ENCODE data around the gene CCDC85B. TPM values are rescaled to one million over a fixed set of nuclear protein-coding genes. Genes with fewer than 3 reads are reported as not detected.

CCDC85B gene
- total and polyA plus RNA-seq, 2 of the 13 experiments (the other 11 are each of a cell fraction or from before 2014, with no cell fraction given): 8.2 to 19.5 TPM

- TF ChIP-seq ZNF569 (CRISPR knock-in tag; IDR thresholded peaks at IDR 0.05; ENCODE audit: borderline replicate concordance) (0 out of 2 replicates have a peak, but pooled peaks have one; percentile 62), ZNF276 (CRISPR knock-in tag; IDR thresholded peaks at IDR 0.05; ENCODE audit: low read depth) (peak; percentile 38; the same call in 1 of the 2 replicates), TEAD2 (CRISPR knock-in tag; IDR thresholded peaks at IDR 0.05) (no peak), NFKBIZ (CRISPR knock-in tag; IDR thresholded peaks at IDR 0.05) (no peak), TFDP1 (CRISPR knock-in tag; IDR thresholded peaks at IDR 0.05; ENCODE audit: borderline replicate concordance) (peak; percentile 61; the same call in 1 of the 2 replicates), MAX (IDR thresholded peaks at IDR 0.05) (no peak; the same call in none of the 2 replicates), NR2F2 (IDR thresholded peaks at IDR 0.05; ENCODE audit: borderline replicate concordance, low read depth) (no peak), PHB2 (IDR thresholded peaks at IDR 0.05; ENCODE audit: partially characterized antibody) (no peak), ZNF10 (CRISPR knock-in tag; IDR thresholded peaks at IDR 0.05; ENCODE audit: borderline replicate concordance, low read depth) (no peak), ZNF720 (CRISPR knock-in tag; IDR thresholded peaks at IDR 0.05) (no peak), ISX (CRISPR knock-in tag; conservative IDR thresholded peaks at IDR 0.05) (no peak), SPEN (CRISPR knock-in tag; IDR thresholded peaks at IDR 0.05; ENCODE audit: low read depth) (peak; percentile 67), ZNF274 (CRISPR knock-in tag; IDR thresholded peaks at IDR 0.05) (no peak; the same call in 1 of the 2 replicates), ZNF710 (CRISPR knock-in tag; IDR thresholded peaks at IDR 0.05; ENCODE audit: borderline replicate concordance) (no peak), REXO4 (CRISPR knock-in tag; IDR thresholded peaks at IDR 0.05; ENCODE audit: borderline replicate concordance) (no peak), SOX6 (IDR thresholded peaks at IDR 0.05) (no peak), SOX6 (CRISPR knock-in tag; IDR thresholded peaks at IDR 0.05) (peak; percentile 69), ZSCAN22 (CRISPR knock-in tag; IDR thresholded peaks at IDR 0.05) (no peak), HNF4A (CRISPR knock-in tag; IDR thresholded peaks at IDR 0.05) (peak; percentile 46; the same call in 1 of the 2 replicates), HOXA9 (CRISPR knock-in tag; IDR thresholded peaks at IDR 0.05; ENCODE audit: borderline replicate concordance) (peak; percentile 80; the same call in 1 of the 2 replicates), MAZ (IDR thresholded peaks at IDR 0.05; ENCODE audit: borderline replicate concordance, low read depth, low read length) (peak; percentile 59; the same call in 1 of the 2 replicates), MAZ (CRISPR knock-in tag; IDR thresholded peaks at IDR 0.05; ENCODE audit: low read depth) (peak; percentile 88), NKX3-1 (CRISPR knock-in tag; IDR thresholded peaks at IDR 0.05) (peak; percentile 89)
These were observed 30.0 kb upstream of the CCDC85B start, which contains the start of gene MUS81 (continued) for GRCh38 chr11:65860278-65861164.

Measured in HepG2 (cell line).